Liver (tissue), 3 donors: Measurements from ENCODE around the gene NR1D1.

ENCODE experiments used
- JUND ChIP-seq, 2 donors: IDR thresholded peaks; 2 replicates each; pipeline ENCODE4 v1.6.1; 2016; ENCODE audit warnings: antibody characterized with exemption in 2 of 2
- MAX ChIP-seq: IDR thresholded peaks from 2 replicates; pipeline ENCODE4 v1.6.1; 2016; ENCODE audit warnings: antibody characterized with exemption
- RAD21 ChIP-seq, 2 donors: IDR thresholded peaks; 2 replicates each; pipeline ENCODE4 v1.6.1; 2016; ENCODE audit warnings: antibody characterized with exemption in 2 of 2, mild to moderate bottlenecking in 2 of 2
- REST ChIP-seq: IDR thresholded peaks from 2 replicates; pipeline ENCODE4 v1.6.1; 2016; ENCODE audit warnings: antibody characterized with exemption, mild to moderate bottlenecking
- RXRA ChIP-seq, 2 donors: IDR thresholded peaks; 2 replicates each; pipeline ENCODE4 v1.6.1; 2017 to 2018; ENCODE audit warnings: antibody characterized with exemption in 2 of 2, mild to moderate bottlenecking in 1 of 2
- TAF1 ChIP-seq: conservative IDR thresholded peaks from 2 replicates; pipeline ENCODE4 v1.6.1; 2016; ENCODE audit warnings: antibody characterized with exemption, mild to moderate bottlenecking
- YY1 ChIP-seq: IDR thresholded peaks from 2 replicates; pipeline ENCODE4 v1.6.1; 2016; ENCODE audit warnings: antibody characterized with exemption, mild to moderate bottlenecking
- TF ChIP-seq, protein P1 (sequence below): fragments of 150-350 bp; IDR thresholded peaks from 2 replicates; pipeline ENCODE4 v1.5.1; 2017; ENCODE audit warnings: improper control_type of control experiment, low read depth, low read length; ENCODE audit not compliant: missing input control
- donor health status: healthy.
- donor health status: healthy.

DNA sequence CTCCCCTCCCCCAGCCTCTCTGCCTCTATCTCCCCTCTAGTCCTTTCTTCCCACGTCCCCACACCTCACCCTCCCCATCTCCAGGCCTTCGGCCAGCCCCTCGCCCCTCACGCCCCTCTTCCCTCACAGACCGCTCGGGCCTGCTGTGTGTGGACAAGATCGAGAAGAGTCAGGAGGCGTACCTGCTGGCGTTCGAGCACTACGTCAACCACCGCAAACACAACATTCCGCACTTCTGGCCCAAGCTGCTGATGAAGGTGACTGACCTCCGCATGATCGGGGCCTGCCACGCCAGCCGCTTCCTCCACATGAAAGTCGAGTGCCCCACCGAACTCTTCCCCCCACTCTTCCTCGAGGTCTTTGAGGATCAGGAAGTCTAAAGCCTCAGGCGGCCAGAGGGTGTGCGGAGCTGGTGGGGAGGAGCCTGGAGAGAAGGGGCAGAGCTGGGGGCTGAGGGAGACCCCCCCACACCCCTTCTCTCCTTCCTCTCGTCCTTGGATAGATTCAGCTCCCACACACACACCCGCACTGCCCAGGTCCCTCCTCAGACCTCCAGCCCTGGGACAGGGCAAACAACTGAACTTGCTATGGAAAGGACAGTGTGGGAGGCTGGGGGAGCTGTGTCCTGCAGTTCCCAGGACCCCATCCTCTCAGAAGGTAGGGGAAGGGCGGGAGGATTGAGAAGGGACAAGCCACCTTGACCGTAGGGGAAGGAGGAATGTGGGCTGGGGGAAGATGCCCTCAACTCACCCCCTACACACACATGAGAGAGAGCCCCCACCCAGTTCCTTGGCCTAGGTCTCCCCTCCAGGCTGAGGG lies 11.1 kb downstream of the NR1D1 start:
- TF ChIP-seq, protein P1, sequence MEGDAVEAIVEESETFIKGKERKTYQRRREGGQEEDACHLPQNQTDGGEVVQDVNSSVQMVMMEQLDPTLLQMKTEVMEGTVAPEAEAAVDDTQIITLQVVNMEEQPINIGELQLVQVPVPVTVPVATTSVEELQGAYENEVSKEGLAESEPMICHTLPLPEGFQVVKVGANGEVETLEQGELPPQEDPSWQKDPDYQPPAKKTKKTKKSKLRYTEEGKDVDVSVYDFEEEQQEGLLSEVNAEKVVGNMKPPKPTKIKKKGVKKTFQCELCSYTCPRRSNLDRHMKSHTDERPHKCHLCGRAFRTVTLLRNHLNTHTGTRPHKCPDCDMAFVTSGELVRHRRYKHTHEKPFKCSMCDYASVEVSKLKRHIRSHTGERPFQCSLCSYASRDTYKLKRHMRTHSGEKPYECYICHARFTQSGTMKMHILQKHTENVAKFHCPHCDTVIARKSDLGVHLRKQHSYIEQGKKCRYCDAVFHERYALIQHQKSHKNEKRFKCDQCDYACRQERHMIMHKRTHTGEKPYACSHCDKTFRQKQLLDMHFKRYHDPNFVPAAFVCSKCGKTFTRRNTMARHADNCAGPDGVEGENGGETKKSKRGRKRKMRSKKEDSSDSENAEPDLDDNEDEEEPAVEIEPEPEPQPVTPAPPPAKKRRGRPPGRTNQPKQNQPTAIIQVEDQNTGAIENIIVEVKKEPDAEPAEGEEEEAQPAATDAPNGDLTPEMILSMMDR = no peak
- TF ChIP-seq MAX (no peak), REST (no peak), YY1 (no peak), JUND (IDR thresholded peaks at IDR 0.05) (no peak), RAD21 (IDR thresholded peaks at IDR 0.05) (no peak), RXRA (IDR thresholded peaks at IDR 0.05) (no peak), TAF1 (no peak)
